Brain microvascular endothelial cell (primary cell): Measurements from ENCODE around the gene VSIG10L.

Experiments
- DNase-seq: peaks from one replicate; pipeline ENCODE4 v3.0.0-alpha.2; 2020
- H3K27ac ChIP-seq: fragments of 250-450 bp; sonication (Bioruptor Pico); 2 replicates; pipeline ENCODE4 v1.5.1; 2020; ENCODE audit warnings: mild to moderate bottlenecking, moderate library complexity
- H3K27me3 ChIP-seq: fragments of 250-450 bp; sonication (Bioruptor Pico); replicated peaks from 2 replicates; pipeline ENCODE4 v1.5.1; 2020; ENCODE audit warnings: mild to moderate bottlenecking
- H3K36me3 ChIP-seq: fragments of 250-450 bp; sonication (Bioruptor Pico); replicated peaks from 2 replicates; pipeline ENCODE4 v1.5.1; 2020; ENCODE audit warnings: mild to moderate bottlenecking
- H3K4me3 ChIP-seq: 2 replicates; pipeline ENCODE4 v1.5.1; 2011; ENCODE audit warnings: low read depth, mild to moderate bottlenecking, control low read depth, low read length, moderate library complexity
- CTCF ChIP-seq: IDR thresholded peaks from 2 replicates; pipeline ENCODE4 v1.5.1; 2011; ENCODE audit warnings: low read depth, mild to moderate bottlenecking, moderate library complexity, low read length, control low read depth, inconsistent platforms; ENCODE audit errors: missing control alignments
- in situ Hi-C: cut with HindIII; loops from 2 replicates; pipeline ENCODE4 v1.10.0; 2017; ENCODE audit warnings: low sequenced_read_pairs, low pct_ligation_motif_present

Gene VSIG10L

GRCh38 chr19:51341976-51342580, at the start of gene VSIG10L:
VSIG10L (minus strand) TSS chr19:51342139; CDS start chr19:51342124, 15 bp downstream.
- no peaks in the 10 kb centered on the region for H3K27me3 ChIP-seq
- DNase-seq = no peak
- H3K4me3 ChIP-seq = no peak within 1 kb of the TSS
- in situ Hi-C loops = no loop called here
- H3K36me3 ChIP-seq = no peaks in the 10 kb centered on the region
- no peak within 1 kb of the TSS for H3K27ac ChIP-seq
- TF ChIP-seq CTCF = no peak

GRCh38 chr19:51391073-51391611, 49.2 kb upstream of the VSIG10L start:
- TF ChIP-seq CTCF = no peak
- DNase-seq = no peak
- H3K4me3 ChIP-seq = no peak overlapping the region
- in situ Hi-C loops = no loop called here
- no peaks in the 10 kb centered on the region for H3K36me3 ChIP-seq
- H3K27me3 ChIP-seq = no peaks in the 10 kb centered on the region
- H3K27ac ChIP-seq = no peak overlapping the region

GRCh38 chr19:51389143-51389542, 47.2 kb upstream of the VSIG10L start:
- in situ Hi-C loops = no loop called here

GRCh38 chr19:51387924-51388389, 46.0 kb upstream of the VSIG10L start, which contains the start of gene LIM2:
LIM2 (minus strand) TSS chr19:51387974; CDS start chr19:51387443, 531 bp downstream.
- H3K4me3 ChIP-seq = no peak within 1 kb of the TSS
- no peak for DNase-seq
- H3K27ac ChIP-seq = no peak within 1 kb of the TSS
- TF ChIP-seq CTCF = no peak
- no peaks in the 10 kb centered on the region for H3K36me3 ChIP-seq
- in situ Hi-C loops = no loop called here
- no peaks in the 10 kb centered on the region for H3K27me3 ChIP-seq

More at GRCh38 chr19:51389143-51389542, 47.2 kb upstream of the VSIG10L start:
- TF ChIP-seq CTCF = no peak
- Histone ChIP-seq H3K27me3 (no peaks in the 10 kb centered on the region), H3K27ac (no peak overlapping the region), H3K4me3 (no peak overlapping the region), H3K36me3 (no peaks in the 10 kb centered on the region)
- DNase-seq = no peak

GRCh38 chr19:51386882-51387520, 45.1 kb upstream of the VSIG10L start:
- in situ Hi-C loops = no loop called here
- Histone ChIP-seq H3K4me3 (no peak overlapping the region), H3K27me3 (no peaks in the 10 kb centered on the region), H3K36me3 (no peaks in the 10 kb centered on the region), H3K27ac (no peak overlapping the region)
- TF ChIP-seq CTCF = no peak
- DNase-seq = no peak
